SK-N-SH treated with all-trans-retinoic acid at 6 μM for 48 hours (cell line): Measurements from ENCODE around the gene NKPD1.

ENCODE experiments used
- TF ChIP-seq, protein P1 (sequence below): fragments of 250-450 bp; sonication (Bioruptor Pico); IDR thresholded peaks from 2 replicates; pipeline ENCODE4 v1.5.1; 2020; ENCODE audit warnings: low read depth, mild to moderate bottlenecking, moderate library complexity
- TF ChIP-seq, protein P2 (sequence below): fragments of 250-450 bp; sonication (Bioruptor Pico); IDR thresholded peaks from 2 replicates; pipeline ENCODE4 v1.5.1; 2021; ENCODE audit warnings: mild to moderate bottlenecking, moderate library complexity

DNA sequence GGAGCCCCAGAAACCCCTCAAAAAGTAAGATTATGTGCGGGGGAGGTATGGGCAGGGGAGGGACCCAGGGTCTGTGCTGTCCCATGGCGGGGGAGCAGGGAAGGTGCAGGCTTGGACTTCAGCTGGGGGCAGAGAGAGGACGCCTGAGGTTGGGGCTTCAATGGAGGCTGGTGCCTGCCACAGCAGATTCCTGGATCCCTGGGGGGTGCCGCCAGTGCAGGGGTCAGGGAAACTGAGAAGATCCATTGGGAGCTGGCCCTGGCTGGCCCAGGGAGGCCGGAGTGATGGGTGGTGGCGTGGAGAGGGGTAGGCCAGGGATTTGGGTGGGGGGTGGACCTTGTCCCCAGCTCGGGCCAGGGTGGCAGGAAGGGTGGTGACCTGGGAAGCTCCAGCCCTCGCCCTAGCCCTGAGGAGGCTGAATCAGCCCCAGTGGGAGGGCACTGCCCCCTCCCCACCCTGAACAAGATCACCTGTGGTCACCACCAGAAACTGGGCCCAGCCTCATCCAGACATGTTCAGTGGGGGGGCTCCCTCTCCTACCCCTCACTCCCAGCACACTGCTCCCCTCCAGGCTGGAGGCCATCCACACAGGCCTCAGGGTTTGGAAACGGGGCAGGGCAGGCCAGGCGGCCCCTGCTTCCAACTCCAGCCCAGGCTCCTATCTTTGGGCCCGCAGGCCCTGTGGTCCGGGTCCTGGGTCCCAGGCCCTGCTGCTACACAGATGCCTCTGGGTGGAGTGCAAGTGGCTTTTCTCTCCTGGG, 1.4 kb downstream of the NKPD1 start:
- TF ChIP-seq, protein P1, sequence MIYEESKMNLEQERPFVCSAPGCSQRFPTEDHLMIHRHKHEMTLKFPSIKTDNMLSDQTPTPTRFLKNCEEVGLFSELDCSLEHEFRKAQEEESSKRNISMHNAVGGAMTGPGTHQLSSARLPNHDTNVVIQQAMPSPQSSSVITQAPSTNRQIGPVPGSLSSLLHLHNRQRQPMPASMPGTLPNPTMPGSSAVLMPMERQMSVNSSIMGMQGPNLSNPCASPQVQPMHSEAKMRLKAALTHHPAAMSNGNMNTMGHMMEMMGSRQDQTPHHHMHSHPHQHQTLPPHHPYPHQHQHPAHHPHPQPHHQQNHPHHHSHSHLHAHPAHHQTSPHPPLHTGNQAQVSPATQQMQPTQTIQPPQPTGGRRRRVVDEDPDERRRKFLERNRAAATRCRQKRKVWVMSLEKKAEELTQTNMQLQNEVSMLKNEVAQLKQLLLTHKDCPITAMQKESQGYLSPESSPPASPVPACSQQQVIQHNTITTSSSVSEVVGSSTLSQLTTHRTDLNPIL (CRISPR knock-in tag) = no peak
- TF ChIP-seq, protein P2, sequence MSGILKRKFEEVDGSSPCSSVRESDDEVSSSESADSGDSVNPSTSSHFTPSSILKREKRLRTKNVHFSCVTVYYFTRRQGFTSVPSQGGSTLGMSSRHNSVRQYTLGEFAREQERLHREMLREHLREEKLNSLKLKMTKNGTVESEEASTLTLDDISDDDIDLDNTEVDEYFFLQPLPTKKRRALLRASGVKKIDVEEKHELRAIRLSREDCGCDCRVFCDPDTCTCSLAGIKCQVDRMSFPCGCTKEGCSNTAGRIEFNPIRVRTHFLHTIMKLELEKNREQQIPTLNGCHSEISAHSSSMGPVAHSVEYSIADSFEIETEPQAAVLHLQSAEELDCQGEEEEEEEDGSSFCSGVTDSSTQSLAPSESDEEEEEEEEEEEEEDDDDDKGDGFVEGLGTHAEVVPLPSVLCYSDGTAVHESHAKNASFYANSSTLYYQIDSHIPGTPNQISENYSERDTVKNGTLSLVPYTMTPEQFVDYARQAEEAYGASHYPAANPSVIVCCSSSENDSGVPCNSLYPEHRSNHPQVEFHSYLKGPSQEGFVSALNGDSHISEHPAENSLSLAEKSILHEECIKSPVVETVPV = no peak
